Measurements from ENCODE around the gene RNF113B.

The RNF113B gene

GRCh38 chr13:98173431-98174152 lies 3.5 kb downstream of the RNF113B start:
- DNase-seq: no peak

- DNase-seq: no peak
Observed at GRCh38 chr13:98172590-98173422, 4.3 kb downstream of the RNF113B start.

GRCh38 chr13:98171900-98172589 lies 5.0 kb downstream of the RNF113B start:
- no peak for DNase-seq

GRCh38 chr13:98169331-98169730 lies 7.7 kb downstream of the RNF113B start:
- no peak for DNase-seq

GRCh38 chr13:98162935-98163334 lies 14.1 kb downstream of the RNF113B start:
- no peak for DNase-seq

GRCh38 chr13:98158172-98158899 lies 18.7 kb downstream of the RNF113B start:
- DNase-seq: no peak

- no peak for DNase-seq
Observed at GRCh38 chr13:98157609-98158008, 19.5 kb downstream of the RNF113B start.

- no peak for DNase-seq
Observed at GRCh38 chr13:98157188-98157587, 19.9 kb downstream of the RNF113B start.

- no peak for DNase-seq
Observed at GRCh38 chr13:98156259-98156658, 20.8 kb downstream of the RNF113B start.

GRCh38 chr13:98155475-98156109 lies 21.5 kb downstream of the RNF113B start:
- no peak for DNase-seq

GRCh38 chr13:98150832-98151479 lies 26.1 kb downstream of the RNF113B start:
- DNase-seq: no peak

GRCh38 chr13:98147521-98147920 lies 29.5 kb downstream of the RNF113B start:
- DNase-seq: no peak

GRCh38 chr13:98144801-98145350 lies 32.2 kb downstream of the RNF113B start:
- DNase-seq: no peak

GRCh38 chr13:98144027-98144741 lies 32.9 kb downstream of the RNF113B start:
- no peak for DNase-seq

- DNase-seq: no peak
Observed at GRCh38 chr13:98143601-98144026, 33.5 kb downstream of the RNF113B start.

GRCh38 chr13:98143157-98143553 lies 33.9 kb downstream of the RNF113B start:
- no peak for DNase-seq

GRCh38 chr13:98142380-98143156 lies 34.5 kb downstream of the RNF113B start, which contains the start of gene FARP1:
Gene FARP1 (plus strand): TSS chr13:98143094. CDS start chr13:98213243, 70,149 bp downstream.
- peak in 1 of 2 donors; percentile 8 for DNase-seq

GRCh38 chr13:98141509-98142379 lies 35.3 kb downstream of the RNF113B start:
- DNase-seq: no peak

- no peak for DNase-seq
Observed at GRCh38 chr13:98141091-98141490, 36.0 kb downstream of the RNF113B start.

Data from CD4-positive, alpha-beta T cell treated with Interferon alpha-2 for 1 hour (primary cell).